ENCODE measurements around the gene ABCA7. TPM values are rescaled to one million over a fixed set of nuclear protein-coding genes. Genes with fewer than 3 reads are reported as not detected.

The ABCA7 gene
- total RNA-seq, 3 donors from 2014 or later = 8.0 to 31.8 (median 26.5) TPM

- no peak for TF ChIP-seq POLR2AphosphoS5 (IDR thresholded peaks at IDR 0.05)
- TF ChIP-seq CTCF (IDR thresholded peaks at IDR 0.05) = no peak
- TF ChIP-seq POLR2A (IDR thresholded peaks at IDR 0.05) = no peak
- Histone ChIP-seq H3K27ac (peak overlapping the region in 1 of 2 donors; percentile 77), H3K9me3 (no peaks in the 10 kb centered on the region), H3K4me1 (peaks cover 16 to 46% of the 10 kb centered on the region in 2 donors), H3K27me3 (no peaks in the 10 kb centered on the region), H3K36me3 (peaks cover 15% of the 10 kb centered on the region), H3K4me3 (peak overlapping the region in 1 of 3 donors; percentile 58)
- DNase-seq (ENCODE audit: low spot score in 2 of 2) = no peak
- intact Hi-C loops (cut with DNase I; ENCODE audit: low total_unique reads) = loop anchor here (10.0 kb wide), 1 partner anchor 210 kb away; no protein-coding TSS in a partner anchor
Measured at GRCh38 chr19:1015061-1015781, 24.7 kb upstream of the ABCA7 start.

GRCh38 chr19:1015782-1016646, 23.9 kb upstream of the ABCA7 start:
- intact Hi-C loops (cut with DNase I; ENCODE audit: low total_unique reads) = loop anchor here (10.0 kb wide), 1 partner anchor 209 kb away; no protein-coding TSS in a partner anchor
- Histone ChIP-seq H3K27ac (peak overlapping the region in 1 of 2 donors; percentile 77), H3K27me3 (no peaks in the 10 kb centered on the region), H3K4me3 (peak overlapping the region in 1 of 3 donors; percentile 58), H3K36me3 (peaks cover 12% of the 10 kb centered on the region), H3K4me1 (peaks cover 16 to 46% of the 10 kb centered on the region in 2 donors), H3K9me3 (no peaks in the 10 kb centered on the region)
- no peak for DNase-seq (ENCODE audit: low spot score in 2 of 2)
- no peak for TF ChIP-seq CTCF (IDR thresholded peaks at IDR 0.05)
- no peak for TF ChIP-seq POLR2AphosphoS5 (IDR thresholded peaks at IDR 0.05)
- no peak for TF ChIP-seq POLR2A (IDR thresholded peaks at IDR 0.05)

GRCh38 chr19:1016647-1017114, 23.2 kb upstream of the ABCA7 start:
- intact Hi-C loops (cut with DNase I; ENCODE audit: low total_unique reads) = loop anchor here (10.0 kb wide), 1 partner anchor 208 kb away; no protein-coding TSS in a partner anchor
- Histone ChIP-seq H3K27ac (peak overlapping the region in 1 of 2 donors; percentile 77), H3K27me3 (no peaks in the 10 kb centered on the region), H3K9me3 (no peaks in the 10 kb centered on the region), H3K4me3 (peak overlapping the region in 1 of 3 donors; percentile 58), H3K4me1 (peaks cover 16 to 46% of the 10 kb centered on the region in 2 donors), H3K36me3 (peaks cover 7% of the 10 kb centered on the region)
- TF ChIP-seq POLR2AphosphoS5 (IDR thresholded peaks at IDR 0.05) = peak in 1 of 3 donors; percentile 40
- TF ChIP-seq CTCF (IDR thresholded peaks at IDR 0.05) = no peak
- no peak for TF ChIP-seq POLR2A (IDR thresholded peaks at IDR 0.05)
- no peak for DNase-seq (ENCODE audit: low spot score in 2 of 2)

- TF ChIP-seq CTCF (IDR thresholded peaks at IDR 0.05) (no peak), POLR2AphosphoS5 (IDR thresholded peaks at IDR 0.05) (no peak), POLR2A (IDR thresholded peaks at IDR 0.05) (no peak)
- Histone ChIP-seq H3K36me3 (peaks cover 1% of the 10 kb centered on the region), H3K4me1 (peaks cover 16 to 46% of the 10 kb centered on the region in 2 donors), H3K27ac (peak overlapping the region in 1 of 2 donors; percentile 77), H3K9me3 (no peaks in the 10 kb centered on the region), H3K27me3 (no peaks in the 10 kb centered on the region), H3K4me3 (peak overlapping the region in 1 of 3 donors; percentile 58)
- intact Hi-C loops (cut with DNase I; ENCODE audit: low total_unique reads) = loop anchor here (10.0 kb wide), 1 partner anchor 207 kb away; no protein-coding TSS in a partner anchor
- no peak for DNase-seq (ENCODE audit: low spot score in 2 of 2)
Measured at GRCh38 chr19:1017115-1017905, 22.6 kb upstream of the ABCA7 start.
